ENCODE data around the gene YWHAQ.
A peak's percentile ranks its signal among the peaks of the same experiment; 100 is the strongest.

The YWHAQ gene

GRCh38 chr2:9655441-9656269 lies 24.9 kb upstream of the YWHAQ start:
- DNase-seq: peak; percentile 22

- DNase-seq: no peak
Observed at GRCh38 chr2:9654452-9655100, 23.8 kb upstream of the YWHAQ start.

- no peak for DNase-seq
Observed at GRCh38 chr2:9653485-9654271, 22.9 kb upstream of the YWHAQ start.

GRCh38 chr2:9652898-9653479 lies 22.2 kb upstream of the YWHAQ start:
- no peak for DNase-seq

DNA sequence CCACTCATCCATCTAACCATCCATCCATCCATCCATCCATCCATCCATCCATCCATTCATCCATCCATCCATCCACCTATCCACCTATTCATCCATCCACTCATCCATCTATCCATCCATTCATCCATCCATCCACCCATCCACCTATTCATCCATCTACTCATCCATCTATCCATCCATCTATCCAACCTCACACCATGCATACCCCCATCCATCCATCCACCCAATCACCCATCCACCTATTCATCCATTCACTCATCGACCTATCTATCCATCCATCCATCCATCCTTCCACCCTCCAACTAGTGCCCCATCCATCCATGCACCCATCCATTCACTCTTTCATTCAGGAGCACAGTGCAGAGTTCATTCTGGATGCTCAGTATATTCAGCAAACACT lies 21.5 kb upstream of the YWHAQ start:
- DNase-seq: no peak

DNA sequence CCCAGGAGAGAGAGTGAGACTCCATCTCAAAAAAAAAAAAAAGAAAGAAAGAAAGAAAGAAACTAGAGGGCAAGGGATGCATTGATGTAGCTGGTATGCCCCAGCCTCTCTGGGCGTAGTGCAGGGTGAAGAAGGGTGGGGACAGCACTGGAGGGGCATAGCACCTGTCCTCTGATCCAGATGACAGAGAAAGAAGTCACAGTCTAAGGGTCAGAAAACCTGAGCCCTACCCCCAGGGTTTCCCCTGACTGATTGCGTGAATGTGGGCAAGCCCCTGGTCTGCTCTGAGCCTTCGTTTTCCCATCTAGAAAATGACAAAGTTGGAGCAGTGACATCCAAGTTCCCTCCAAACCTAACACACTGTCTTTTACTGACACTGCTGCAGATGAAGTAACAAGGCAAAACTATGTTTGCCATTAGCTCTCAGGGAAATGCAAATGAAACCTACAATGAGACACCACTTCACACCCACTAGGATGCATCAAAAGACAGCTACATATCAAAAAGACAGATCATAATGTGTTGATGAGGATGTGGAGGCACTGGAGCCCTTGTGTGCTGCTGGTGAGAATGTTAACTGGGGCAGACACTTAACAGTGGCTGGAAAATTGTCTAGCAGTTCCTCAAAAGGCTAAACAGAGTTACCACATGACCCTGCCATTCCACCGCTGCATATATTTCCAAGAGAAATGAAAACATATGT lies 19.5 kb upstream of the YWHAQ start:
- no peak for DNase-seq

DNA sequence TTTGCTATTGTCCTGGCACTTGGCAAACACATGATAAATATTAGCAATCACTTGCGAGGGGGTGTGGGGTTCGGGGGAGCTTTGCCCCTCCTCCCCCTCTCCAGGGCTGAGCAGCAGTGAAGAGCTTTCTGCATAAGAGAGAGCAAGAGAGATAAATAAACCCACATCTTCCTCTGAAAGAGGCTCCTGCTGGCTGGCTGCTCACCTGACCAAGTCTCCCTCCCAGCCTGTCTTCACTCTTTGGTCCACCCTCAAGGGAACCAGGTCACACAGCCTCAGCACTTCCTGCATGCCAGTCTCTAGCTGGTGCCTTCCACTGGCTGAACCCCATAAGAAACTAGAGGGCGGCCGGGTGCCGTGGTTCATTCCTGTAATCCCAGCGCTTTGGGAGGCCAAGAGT lies 18.5 kb upstream of the YWHAQ start:
- DNase-seq: no peak

GRCh38 chr2:9648821-9649220 lies 18.0 kb upstream of the YWHAQ start:
- no peak for DNase-seq

GRCh38 chr2:9647884-9648283 lies 17.1 kb upstream of the YWHAQ start:
- no peak for DNase-seq

DNA sequence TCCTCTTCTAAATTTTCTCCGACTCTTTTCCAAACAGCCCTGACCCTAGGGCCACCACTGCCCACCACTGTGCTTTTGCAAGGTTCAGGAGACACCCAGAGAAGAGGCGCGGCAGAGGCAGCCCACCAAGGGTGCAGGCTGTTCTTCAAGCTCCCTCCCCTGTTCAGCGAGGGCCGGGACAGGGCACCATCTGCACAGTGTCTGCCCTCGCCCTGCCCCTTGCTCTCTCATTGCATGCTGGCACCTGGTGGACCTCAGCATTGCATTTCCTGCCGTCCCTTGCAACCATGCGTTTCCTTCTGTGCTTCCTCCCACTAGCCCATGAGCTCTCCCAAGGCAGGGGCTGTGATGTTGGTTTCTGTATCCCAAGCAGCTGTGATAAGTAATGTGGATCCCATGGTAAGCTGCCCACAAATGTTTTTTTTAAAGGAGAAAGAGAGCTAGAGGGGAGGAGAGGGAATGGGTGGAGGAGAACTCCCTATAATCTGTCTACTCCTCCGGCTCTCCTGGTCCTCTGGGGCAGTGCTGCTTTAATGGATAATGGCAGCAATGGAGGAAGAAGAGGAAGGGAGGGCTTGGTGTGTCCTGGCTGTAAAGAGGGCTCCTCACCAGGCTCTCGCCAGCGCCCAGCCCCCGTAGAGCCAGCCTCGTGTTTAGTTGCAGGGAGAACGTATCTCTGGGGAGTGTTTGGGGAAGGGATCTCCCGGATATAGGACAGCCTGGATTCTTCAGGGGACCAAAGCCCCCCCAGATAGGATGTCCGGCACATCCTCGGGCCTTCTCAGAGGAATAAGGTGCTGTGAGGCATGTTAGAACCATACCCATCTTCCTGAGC lies 15.6 kb upstream of the YWHAQ start:
- no peak for DNase-seq

DNA sequence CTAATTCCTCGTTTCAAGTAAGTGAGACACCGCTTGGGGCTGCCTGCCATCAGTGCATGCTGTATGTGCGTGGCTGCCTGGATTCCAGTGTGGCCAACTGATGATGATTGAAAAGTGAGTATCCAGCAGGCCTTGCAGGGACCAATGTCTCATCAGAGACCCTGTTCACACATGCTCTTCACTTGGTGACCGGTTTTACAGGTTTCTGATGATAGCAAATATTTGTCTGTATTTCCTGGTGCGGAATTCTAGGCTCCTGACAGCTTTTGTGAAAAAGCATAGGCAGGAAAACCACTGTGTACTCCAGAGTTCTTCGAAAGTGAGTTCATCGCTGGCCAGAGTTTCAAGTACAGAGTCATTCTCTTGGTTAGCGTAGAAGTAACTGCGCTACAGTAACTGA lies 13.8 kb upstream of the YWHAQ start:
- no peak for DNase-seq

GRCh38 chr2:9644021-9644420 lies 13.2 kb upstream of the YWHAQ start:
- no peak for DNase-seq

- DNase-seq: peak; percentile 42
Observed at GRCh38 chr2:9641641-9642040, 10.8 kb upstream of the YWHAQ start.

DNA sequence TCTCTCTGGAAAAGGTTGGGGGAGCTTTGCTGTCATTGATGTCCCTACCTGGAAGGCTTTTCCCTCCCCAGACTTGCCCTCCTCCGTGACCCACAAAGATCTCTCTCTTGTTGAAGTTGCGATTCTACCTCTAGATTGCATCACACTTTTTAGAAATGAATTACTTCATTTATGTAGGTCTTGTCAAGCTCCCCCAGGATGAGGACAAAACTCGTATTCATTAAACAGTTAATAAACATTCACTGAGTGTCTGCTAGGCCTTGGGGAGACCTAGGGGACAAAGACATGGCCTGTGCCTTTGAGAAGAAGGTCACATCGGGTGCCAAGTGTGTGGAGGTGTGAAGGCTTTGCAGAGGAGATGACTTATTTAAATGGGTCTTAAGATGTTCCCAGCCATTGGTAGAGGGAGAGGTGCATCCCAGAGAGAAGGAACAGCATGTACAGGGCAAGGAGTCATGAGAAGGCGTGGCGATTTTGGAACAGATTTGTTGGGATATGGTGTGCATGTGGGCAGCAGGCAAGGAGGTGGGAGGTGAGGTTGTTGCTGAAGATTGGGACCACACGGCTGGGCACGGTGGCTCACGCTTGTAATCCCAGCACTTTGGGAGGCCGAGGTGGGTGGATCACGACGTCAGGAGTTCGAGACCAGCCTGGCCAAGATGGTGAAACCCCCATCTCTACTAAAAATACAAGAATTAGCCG lies 9.8 kb upstream of the YWHAQ start:
- no peak for DNase-seq

- no peak for DNase-seq
Observed at GRCh38 chr2:9639740-9640343, 9.0 kb upstream of the YWHAQ start.

- no peak for DNase-seq
Observed at GRCh38 chr2:9639000-9639602, 8.3 kb upstream of the YWHAQ start.

- no peak for DNase-seq
Observed at GRCh38 chr2:9638532-9638931, 7.7 kb upstream of the YWHAQ start.

GRCh38 chr2:9637330-9637729 lies 6.5 kb upstream of the YWHAQ start:
- no peak for DNase-seq

DNA sequence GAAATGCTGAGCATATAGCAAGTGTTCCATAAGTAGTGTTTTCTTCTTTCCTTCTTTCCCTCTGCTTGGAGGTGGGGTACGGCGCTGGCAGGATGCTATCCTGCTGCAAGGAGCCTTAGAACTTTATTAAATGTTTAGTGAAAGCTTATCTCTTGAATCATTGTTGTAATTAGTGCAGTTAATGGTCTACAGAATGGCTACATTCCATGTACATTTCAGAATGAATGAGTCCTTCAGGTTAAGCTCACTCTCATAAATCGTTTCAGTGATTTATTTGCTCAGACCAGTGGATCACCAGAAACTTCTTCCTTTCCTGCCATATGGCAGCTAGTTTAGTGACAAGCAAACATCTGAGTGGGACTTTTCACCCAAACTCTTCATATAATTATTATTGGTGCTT lies 3.3 kb upstream of the YWHAQ start:
- DNase-seq: no peak
